Endothelial cell of umbilical vein (primary cell): Measurements from ENCODE around the gene HERPUD1. TPM values are rescaled to one million over a fixed set of nuclear protein-coding genes. Genes with fewer than 3 reads are reported as not detected.

Source experiments
- BruUV-seq: library from RNA; stranded (reverse); fragments of 400-500 nt; replicated peaks from 2 replicates; lab custom pipeline; 2021; lab: Mats Ljungman, UMichigan
- CTCF ChIA-PET: fragments of 300-600, 350-600 bp; sonication (Branson Sonifier 250); formaldehyde crosslinking; loops from one replicate; lab custom pipeline; 2021; ENCODE audit warnings: antibody characterized with exemption, inconsistent platforms; lab: Charles Lee
- POLR2A ChIA-PET: fragments of 300-600, 350-600 bp; sonication (Branson Sonifier 250); formaldehyde crosslinking; loops from one replicate; lab custom pipeline; 2021; ENCODE audit warnings: antibody characterized with exemption, inconsistent platforms; lab: Charles Lee
- DNase-seq: peaks from one replicate; pipeline ENCODE4 v3.0.0-alpha.2; 2011; ENCODE audit warnings: low read depth, low spot score
- FAIRE-seq: peaks from 2 replicates; lab custom pipeline; 2011; peaks lifted over from hg19 to GRCh38; lab: Jason Lieb, UNC
- H2AFZ ChIP-seq: 2 replicates; pipeline ENCODE4 v1.6.0; 2012; ENCODE audit warnings: low read depth, low read length, control low read depth, inconsistent platforms
- H3K27ac ChIP-seq: 2 replicates; pipeline ENCODE4 v1.5.1; 2011; ENCODE audit warnings: low read depth, mild to moderate bottlenecking, control low read depth, low read length, moderate library complexity; ENCODE audit not compliant: insufficient read depth
- H3K27me3 ChIP-seq, 2 experiments: 2 replicates each; pipeline versions ENCODE4 v1.6.0 to v1.6.1; 2011; ENCODE audit warnings: low read length in 2 of 2, mixed read lengths in 1 of 2; ENCODE audit not compliant: control insufficient read depth in 2 of 2, insufficient read depth in 2 of 2
- H3K36me3 ChIP-seq, 2 experiments: 2 replicates in 1 of 2; 3 replicates in 1 of 2; pipeline ENCODE4 v1.5.1; 2011; ENCODE audit warnings: low read length in 2 of 2, mild to moderate bottlenecking in 1 of 2, moderate library complexity in 1 of 2; ENCODE audit not compliant: control insufficient read depth in 2 of 2, insufficient read depth in 2 of 2; ENCODE audit errors: extremely low read depth in 1 of 2
- H3K4me1 ChIP-seq: 3 replicates; pipeline ENCODE4 v1.5.1; 2011; ENCODE audit warnings: mild to moderate bottlenecking, low read length; ENCODE audit not compliant: control insufficient read depth, insufficient read depth; ENCODE audit errors: extremely low read depth
- H3K4me2 ChIP-seq: 2 replicates; pipeline ENCODE4 v1.6.1; 2011; ENCODE audit warnings: low read length, control low read depth, mixed read lengths; ENCODE audit not compliant: insufficient read depth
- H3K4me3 ChIP-seq, 3 experiments: fragments of 200-600 bp in 1 of 3; sonication (generic), shearing (Covaris generic) in 1 of 3; replicated peaks in 1 of 3; 2 replicates each; pipeline ENCODE4 v1.5.1; 2011 to 2016; ENCODE audit warnings: control low read depth in 3 of 3, low read length in 3 of 3, mild to moderate bottlenecking in 2 of 3, inconsistent platforms in 1 of 3, low read depth in 1 of 3, moderate library complexity in 1 of 3; ENCODE audit not compliant: insufficient read depth in 1 of 3
- H3K79me2 ChIP-seq: 2 replicates; pipeline ENCODE4 v1.6.0; 2012; ENCODE audit warnings: low read length, inconsistent platforms; ENCODE audit not compliant: control insufficient read depth, insufficient read depth
- H3K9ac ChIP-seq: replicated peaks from 2 replicates; pipeline ENCODE3; 2011; ENCODE audit warnings: low read length, control low read depth; ENCODE audit not compliant: insufficient read depth; ENCODE audit errors: extremely low read depth
- H3K9me1 ChIP-seq: replicated peaks from 3 replicates; pipeline ENCODE4 v1.6.0; 2011; ENCODE audit warnings: mild to moderate bottlenecking, low read length; ENCODE audit not compliant: control insufficient read depth, insufficient read depth; ENCODE audit errors: extremely low read depth
- H3K9me3 ChIP-seq: replicated peaks from 2 replicates; pipeline ENCODE4 v1.5.1; 2012; ENCODE audit warnings: low read length, inconsistent platforms; ENCODE audit not compliant: control insufficient read depth, insufficient read depth
- H4K20me1 ChIP-seq: replicated peaks from 2 replicates; pipeline ENCODE3; 2011; ENCODE audit warnings: mild to moderate bottlenecking, low read length; ENCODE audit not compliant: control insufficient read depth, insufficient read depth; ENCODE audit errors: extremely low read depth
- CTCF ChIP-seq, 2 donors: IDR thresholded peaks; 1 replicate in 1 of 2; 2 replicates in 1 of 2; pipeline ENCODE4 v1.5.1; 2011; ENCODE audit warnings: low read length in 2 of 2, mild to moderate bottlenecking in 2 of 2, moderate library complexity in 2 of 2, control low read depth in 1 of 2, inconsistent platforms in 1 of 2, low read depth in 1 of 2; ENCODE audit not compliant: insufficient read depth in 1 of 2; ENCODE audit errors: extremely low read depth in 1 of 2
- EZH2 ChIP-seq: IDR thresholded peaks from 2 replicates; pipeline ENCODE4 v1.6.1; 2012; ENCODE audit warnings: borderline replicate concordance, low read depth, mild to moderate bottlenecking, moderate library complexity, low read length, inconsistent platforms; ENCODE audit not compliant: severe bottlenecking
- FOS ChIP-seq: IDR thresholded peaks from 2 replicates; pipeline ENCODE4 v1.6.1; 2011; ENCODE audit warnings: mild to moderate bottlenecking, low read length, moderate library complexity, borderline replicate concordance; ENCODE audit not compliant: insufficient read depth
- GATA2 ChIP-seq: IDR thresholded peaks from 2 replicates; pipeline ENCODE4 v1.7.0; 2011; ENCODE audit warnings: low read depth, mild to moderate bottlenecking, moderate library complexity, mixed read lengths, low read length; ENCODE audit not compliant: insufficient read length, insufficient read depth
- JUN ChIP-seq: IDR thresholded peaks from 2 replicates; pipeline ENCODE4 v1.6.1; 2011; ENCODE audit warnings: borderline replicate concordance, low read depth; ENCODE audit not compliant: insufficient read length, insufficient read depth
- MYC ChIP-seq: IDR thresholded peaks from one replicate; pipeline ENCODE4 v1.6.1; 2011; ENCODE audit warnings: mild to moderate bottlenecking, low read depth, low read length
- POLR2A ChIP-seq: IDR thresholded peaks from 2 replicates; pipeline ENCODE4 v1.6.1; 2012; ENCODE audit warnings: low read depth, mild to moderate bottlenecking, control low read depth, low read length
- POLR2AphosphoS5 ChIP-seq: IDR thresholded peaks from 2 replicates; pipeline ENCODE4 v1.6.1; 2012; ENCODE audit warnings: low read depth, mild to moderate bottlenecking, control low read depth, low read length, moderate library complexity; ENCODE audit not compliant: insufficient read depth
- dilution Hi-C: fragments of 300-500 bp; cut with MboI; formaldehyde crosslinking; loops from one replicate; pipeline ENCODE4 v1.15.0; 2019; ENCODE audit warnings: low sequenced_read_pairs; ENCODE audit not compliant: extremely low pct_ligation_motif_present
- intact Hi-C: fragments of 100-400 bp; cut with micrococcal nuclease; formaldehyde crosslinking; loops from one replicate; pipeline ENCODE4 v1.10.0; 2022
- polyA plus RNA-seq, 4 experiments: library from polyadenylated mRNA; depleted of rRNA in 3 of 4; stranded (reverse) in 3 of 4; unstranded in 1 of 4; fragments of >200 nt; gene quantifications; 2 replicates each; pipeline versions ENCODE4 v1.2.1 to v1.2.3, GENCODE V29; 2011 to 2012; ENCODE audit warnings: missing spikeins in 1 of 4
- total RNA-seq: library from RNA; stranded (reverse); gene quantifications from 2 replicates; pipeline ENCODE4 v1.2.3, GENCODE V29; 2021
- TF ChIP-seq, protein P1 (sequence below): IDR thresholded peaks from 2 replicates; pipeline ENCODE4 v1.6.1; 2011; ENCODE audit not compliant: insufficient read depth, insufficient read length

Gene HERPUD1
- total and polyA plus RNA-seq, 2 donors (not counting 3 experiments of a cell fraction or from before 2014, with no cell fraction given): 107 to 109 TPM

DNA sequence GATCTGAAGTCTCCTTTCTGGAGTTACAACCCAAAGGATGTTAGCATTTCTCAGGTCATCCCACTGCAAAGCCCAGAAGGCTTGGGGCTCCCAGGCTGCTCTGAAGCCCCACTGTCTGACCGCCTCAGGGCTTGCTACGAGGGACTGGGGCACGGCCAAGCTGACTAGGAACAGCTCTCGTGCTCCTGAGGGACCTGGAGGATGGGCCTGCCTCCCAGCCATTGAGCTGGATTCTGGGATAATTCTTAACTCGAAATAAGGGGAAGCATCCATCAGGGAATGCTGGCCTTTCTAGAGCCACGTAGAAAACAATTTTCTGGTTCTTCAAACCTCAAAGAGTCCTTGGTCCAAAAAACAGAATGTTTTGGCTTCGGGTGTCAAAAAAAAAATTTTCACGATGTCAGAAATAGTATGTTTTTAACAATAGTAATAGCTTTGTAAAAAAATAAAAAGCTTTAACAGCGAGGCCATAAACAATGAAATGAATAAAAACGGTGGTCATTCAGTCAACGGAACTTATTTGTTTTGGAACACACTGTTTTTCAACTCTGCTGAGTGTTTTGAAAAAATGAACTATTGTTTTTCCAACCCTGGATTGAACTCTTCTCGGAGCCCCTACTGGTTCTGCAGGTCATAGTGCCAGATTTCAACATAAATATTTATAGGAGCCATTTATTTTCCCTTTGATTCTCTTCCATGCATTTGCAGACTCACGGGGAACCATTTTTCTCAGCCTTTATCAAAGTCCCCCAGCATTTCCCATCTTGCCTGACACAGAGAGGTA, 16.4 kb upstream of the HERPUD1 start:
- peaks cover 17% of the 10 kb centered on the region for H3K4me1 ChIP-seq
- H3K4me3 ChIP-seq: no peak overlapping the region
- no TSS peak for BruUV-seq
- ChIA-PET POLR2A (interaction anchor here (0.6 to 1.4 kb wide), 2 partner anchors 16 to 498 kb away, joined by 3 to 4 read pairs; partner anchors contain the start of gene HERPUD1), CTCF (interaction anchor here (1.0 kb wide), 1 partner anchor 23 kb away, joined by 3 read pairs; no protein-coding TSS in a partner anchor)
- dilution Hi-C loops (no loop called here), intact Hi-C loops (loop anchor here (1.0 kb wide), 1 partner anchor 17 kb away; the partner anchor contains the start of gene HERPUD1)
- FAIRE-seq (peak; percentile 90), DNase-seq (peak; percentile 91)
- no peaks in the 10 kb centered on the region for H4K20me1 ChIP-seq
- TF ChIP-seq JUN: no peak
- TF ChIP-seq POLR2AphosphoS5: peak; percentile 26
- no peaks in the 10 kb centered on the region for H3K79me2 ChIP-seq
- H3K36me3 ChIP-seq: no peaks in the 10 kb centered on the region
- H3K9me3 ChIP-seq: no peaks in the 10 kb centered on the region
- H3K27ac ChIP-seq: peak overlapping the region; percentile 23
- peak overlapping the region; percentile 75 for H2AFZ ChIP-seq
- H3K9ac ChIP-seq: peak overlapping the region; percentile 1
- H3K27me3 ChIP-seq: peaks cover 5 to 12% of the 10 kb centered on the region in 2 experiments
- peak overlapping the region; percentile 73 for H3K4me2 ChIP-seq
- H3K9me1 ChIP-seq: no peaks in the 10 kb centered on the region

DNA sequence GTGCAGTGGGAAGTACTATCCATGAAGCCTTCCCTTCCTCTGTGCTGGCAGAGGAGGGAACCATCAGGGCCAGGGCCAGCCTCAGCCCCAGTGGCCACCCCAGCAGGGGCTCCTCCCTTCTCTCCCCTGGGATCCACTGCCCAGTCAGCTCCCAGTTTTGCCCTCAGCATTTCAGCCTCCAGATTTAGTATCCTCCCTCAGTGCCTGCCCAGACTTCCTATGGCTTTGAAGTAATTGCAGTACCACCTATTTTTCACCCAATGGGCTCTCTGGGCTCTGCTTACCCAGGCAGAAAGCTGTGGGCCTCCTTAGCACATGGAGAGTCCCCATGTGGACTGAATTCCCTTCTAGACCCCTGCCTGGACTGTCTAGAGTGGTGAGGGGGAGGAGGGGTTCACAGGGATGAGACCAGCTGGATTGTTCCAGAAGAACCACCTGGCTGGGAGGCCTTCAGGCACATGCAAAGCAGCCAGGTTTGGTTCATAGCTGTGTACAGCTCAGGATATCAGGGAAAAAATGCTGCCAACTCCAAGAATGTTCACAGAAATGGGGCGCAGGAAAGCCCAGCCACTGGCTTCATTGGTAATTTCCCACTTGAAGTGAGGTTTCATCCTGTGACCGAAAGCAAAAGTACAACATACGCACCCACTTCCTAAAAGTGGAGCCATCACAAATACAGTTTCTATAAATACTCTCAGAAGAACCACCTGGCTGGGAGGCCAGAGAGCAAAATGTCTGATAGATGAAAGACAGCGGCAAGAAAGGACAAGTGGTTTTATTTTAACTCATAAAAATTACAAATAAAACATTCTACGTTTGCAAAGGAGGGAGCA, 15.2 kb upstream of the HERPUD1 start:
- H3K4me1 ChIP-seq: peaks cover 17% of the 10 kb centered on the region
- H3K79me2 ChIP-seq: no peaks in the 10 kb centered on the region
- no peak overlapping the region for H3K4me3 ChIP-seq
- H3K27me3 ChIP-seq: peaks cover 5 to 12% of the 10 kb centered on the region in 2 experiments
- H3K9me3 ChIP-seq: no peaks in the 10 kb centered on the region
- H4K20me1 ChIP-seq: no peaks in the 10 kb centered on the region
- BruUV-seq: no TSS peak
- DNase-seq (no peak), FAIRE-seq (no peak)
- TF ChIP-seq, protein P1, sequence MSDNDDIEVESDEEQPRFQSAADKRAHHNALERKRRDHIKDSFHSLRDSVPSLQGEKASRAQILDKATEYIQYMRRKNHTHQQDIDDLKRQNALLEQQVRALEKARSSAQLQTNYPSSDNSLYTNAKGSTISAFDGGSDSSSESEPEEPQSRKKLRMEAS: no peak
- TF ChIP-seq JUN (no peak), POLR2AphosphoS5 (no peak), GATA2 (no peak), MYC (no peak), FOS (no peak), POLR2A (no peak), CTCF (IDR thresholded peaks at IDR 0.05; ENCODE audit: extremely low read depth in 1 of 2, insufficient read depth in 1 of 2, low read depth in 1 of 2, low read length in 2 of 2) (no peak), EZH2 (no peak)
- no peak overlapping the region for H3K9ac ChIP-seq
- ChIA-PET POLR2A (no interaction called here), CTCF (interaction anchor here (1.3 to 2.0 kb wide), 2 partner anchors 11 to 124 kb away, joined by 3 to 7 read pairs; no protein-coding TSS in a partner anchor)
- H3K9me1 ChIP-seq: no peaks in the 10 kb centered on the region
- no peak overlapping the region for H3K27ac ChIP-seq
- H2AFZ ChIP-seq: no peak overlapping the region
- H3K36me3 ChIP-seq: no peaks in the 10 kb centered on the region
- no peak overlapping the region for H3K4me2 ChIP-seq
- dilution Hi-C loops: no loop called here
- intact Hi-C loops: no loop called here
